Liver (tissue), 3 donors: ENCODE results near the gene MAN1C1.

ENCODE experiments used
- EGR1 ChIP-seq, 2 donors: IDR thresholded peaks; 2 replicates each; pipeline ENCODE4 v1.6.1; 2016 to 2018; ENCODE audit warnings: antibody characterized with exemption in 2 of 2, low read depth in 2 of 2
- FOXA1 ChIP-seq: IDR thresholded peaks from 2 replicates; pipeline ENCODE4 v1.6.1; 2016; ENCODE audit warnings: antibody characterized with exemption
- GABPA ChIP-seq, 2 donors: IDR thresholded peaks in 1 of 2; conservative IDR thresholded peaks in 1 of 2; 2 replicates each; pipeline ENCODE4 v1.6.1; 2016; ENCODE audit warnings: antibody characterized with exemption in 2 of 2, mild to moderate bottlenecking in 1 of 2, moderate library complexity in 1 of 2
- JUND ChIP-seq, 2 donors: IDR thresholded peaks; 2 replicates each; pipeline ENCODE4 v1.6.1; 2016; ENCODE audit warnings: antibody characterized with exemption in 2 of 2
- MAX ChIP-seq: IDR thresholded peaks from 2 replicates; pipeline ENCODE4 v1.6.1; 2016; ENCODE audit warnings: antibody characterized with exemption
- NR2F2 ChIP-seq: IDR thresholded peaks from 2 replicates; pipeline ENCODE4 v1.6.1; 2016; ENCODE audit warnings: antibody characterized with exemption
- RAD21 ChIP-seq, 2 donors: IDR thresholded peaks; 2 replicates each; pipeline ENCODE4 v1.6.1; 2016; ENCODE audit warnings: antibody characterized with exemption in 2 of 2, mild to moderate bottlenecking in 2 of 2
- RXRA ChIP-seq, 2 donors: IDR thresholded peaks; 2 replicates each; pipeline ENCODE4 v1.6.1; 2017 to 2018; ENCODE audit warnings: antibody characterized with exemption in 2 of 2, mild to moderate bottlenecking in 1 of 2
- SP1 ChIP-seq: IDR thresholded peaks from 2 replicates; pipeline ENCODE4 v1.6.1; 2018; ENCODE audit warnings: antibody characterized with exemption, mild to moderate bottlenecking
- TAF1 ChIP-seq: conservative IDR thresholded peaks from 2 replicates; pipeline ENCODE4 v1.6.1; 2016; ENCODE audit warnings: antibody characterized with exemption, mild to moderate bottlenecking
- YY1 ChIP-seq: IDR thresholded peaks from 2 replicates; pipeline ENCODE4 v1.6.1; 2016; ENCODE audit warnings: antibody characterized with exemption, mild to moderate bottlenecking
- TF ChIP-seq, protein P1 (sequence below): fragments of 150-350 bp; IDR thresholded peaks from 2 replicates; pipeline ENCODE4 v1.5.1; 2017; ENCODE audit warnings: improper control_type of control experiment, low read depth, low read length; ENCODE audit not compliant: missing input control
- TF ChIP-seq, protein P2 (sequence below): IDR thresholded peaks from 2 replicates; pipeline ENCODE4 v1.6.1; 2016; ENCODE audit warnings: antibody characterized with exemption, mild to moderate bottlenecking
- donor health status: healthy.
- donor health status: healthy.

- TF ChIP-seq, protein P1, sequence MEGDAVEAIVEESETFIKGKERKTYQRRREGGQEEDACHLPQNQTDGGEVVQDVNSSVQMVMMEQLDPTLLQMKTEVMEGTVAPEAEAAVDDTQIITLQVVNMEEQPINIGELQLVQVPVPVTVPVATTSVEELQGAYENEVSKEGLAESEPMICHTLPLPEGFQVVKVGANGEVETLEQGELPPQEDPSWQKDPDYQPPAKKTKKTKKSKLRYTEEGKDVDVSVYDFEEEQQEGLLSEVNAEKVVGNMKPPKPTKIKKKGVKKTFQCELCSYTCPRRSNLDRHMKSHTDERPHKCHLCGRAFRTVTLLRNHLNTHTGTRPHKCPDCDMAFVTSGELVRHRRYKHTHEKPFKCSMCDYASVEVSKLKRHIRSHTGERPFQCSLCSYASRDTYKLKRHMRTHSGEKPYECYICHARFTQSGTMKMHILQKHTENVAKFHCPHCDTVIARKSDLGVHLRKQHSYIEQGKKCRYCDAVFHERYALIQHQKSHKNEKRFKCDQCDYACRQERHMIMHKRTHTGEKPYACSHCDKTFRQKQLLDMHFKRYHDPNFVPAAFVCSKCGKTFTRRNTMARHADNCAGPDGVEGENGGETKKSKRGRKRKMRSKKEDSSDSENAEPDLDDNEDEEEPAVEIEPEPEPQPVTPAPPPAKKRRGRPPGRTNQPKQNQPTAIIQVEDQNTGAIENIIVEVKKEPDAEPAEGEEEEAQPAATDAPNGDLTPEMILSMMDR = no peak
- TF ChIP-seq FOXA1 = no peak
- no peak for TF ChIP-seq TAF1
- no peak for TF ChIP-seq SP1
- no peak for TF ChIP-seq YY1
- no peak for TF ChIP-seq EGR1 (IDR thresholded peaks at IDR 0.05; ENCODE audit: low read depth in 2 of 2)
- no peak for TF ChIP-seq RAD21 (IDR thresholded peaks at IDR 0.05)
- TF ChIP-seq, protein P2, sequence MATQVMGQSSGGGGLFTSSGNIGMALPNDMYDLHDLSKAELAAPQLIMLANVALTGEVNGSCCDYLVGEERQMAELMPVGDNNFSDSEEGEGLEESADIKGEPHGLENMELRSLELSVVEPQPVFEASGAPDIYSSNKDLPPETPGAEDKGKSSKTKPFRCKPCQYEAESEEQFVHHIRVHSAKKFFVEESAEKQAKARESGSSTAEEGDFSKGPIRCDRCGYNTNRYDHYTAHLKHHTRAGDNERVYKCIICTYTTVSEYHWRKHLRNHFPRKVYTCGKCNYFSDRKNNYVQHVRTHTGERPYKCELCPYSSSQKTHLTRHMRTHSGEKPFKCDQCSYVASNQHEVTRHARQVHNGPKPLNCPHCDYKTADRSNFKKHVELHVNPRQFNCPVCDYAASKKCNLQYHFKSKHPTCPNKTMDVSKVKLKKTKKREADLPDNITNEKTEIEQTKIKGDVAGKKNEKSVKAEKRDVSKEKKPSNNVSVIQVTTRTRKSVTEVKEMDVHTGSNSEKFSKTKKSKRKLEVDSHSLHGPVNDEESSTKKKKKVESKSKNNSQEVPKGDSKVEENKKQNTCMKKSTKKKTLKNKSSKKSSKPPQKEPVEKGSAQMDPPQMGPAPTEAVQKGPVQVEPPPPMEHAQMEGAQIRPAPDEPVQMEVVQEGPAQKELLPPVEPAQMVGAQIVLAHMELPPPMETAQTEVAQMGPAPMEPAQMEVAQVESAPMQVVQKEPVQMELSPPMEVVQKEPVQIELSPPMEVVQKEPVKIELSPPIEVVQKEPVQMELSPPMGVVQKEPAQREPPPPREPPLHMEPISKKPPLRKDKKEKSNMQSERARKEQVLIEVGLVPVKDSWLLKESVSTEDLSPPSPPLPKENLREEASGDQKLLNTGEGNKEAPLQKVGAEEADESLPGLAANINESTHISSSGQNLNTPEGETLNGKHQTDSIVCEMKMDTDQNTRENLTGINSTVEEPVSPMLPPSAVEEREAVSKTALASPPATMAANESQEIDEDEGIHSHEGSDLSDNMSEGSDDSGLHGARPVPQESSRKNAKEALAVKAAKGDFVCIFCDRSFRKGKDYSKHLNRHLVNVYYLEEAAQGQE = no peak
- no peak for TF ChIP-seq JUND (IDR thresholded peaks at IDR 0.05)
- TF ChIP-seq GABPA (IDR thresholded peaks at IDR 0.05 in 1 of 2, conservative IDR thresholded peaks at IDR 0.05 in 1 of 2) = no peak
- no peak for TF ChIP-seq NR2F2
- TF ChIP-seq MAX = no peak
- no peak for TF ChIP-seq RXRA (IDR thresholded peaks at IDR 0.05)
These were observed 37.0 kb upstream of the MAN1C1 start for GRCh38 chr1:25579292-25580252.
